Raji (cell line): Measurements from ENCODE around the gene RALB.

Experiments used
- POLR2A ChIP-seq: IDR thresholded peaks from 2 replicates; pipeline ENCODE4 v1.6.1; 2011; ENCODE audit warnings: low read depth, low read length, control low read depth; ENCODE audit not compliant: insufficient read depth

Gene RALB

DNA sequence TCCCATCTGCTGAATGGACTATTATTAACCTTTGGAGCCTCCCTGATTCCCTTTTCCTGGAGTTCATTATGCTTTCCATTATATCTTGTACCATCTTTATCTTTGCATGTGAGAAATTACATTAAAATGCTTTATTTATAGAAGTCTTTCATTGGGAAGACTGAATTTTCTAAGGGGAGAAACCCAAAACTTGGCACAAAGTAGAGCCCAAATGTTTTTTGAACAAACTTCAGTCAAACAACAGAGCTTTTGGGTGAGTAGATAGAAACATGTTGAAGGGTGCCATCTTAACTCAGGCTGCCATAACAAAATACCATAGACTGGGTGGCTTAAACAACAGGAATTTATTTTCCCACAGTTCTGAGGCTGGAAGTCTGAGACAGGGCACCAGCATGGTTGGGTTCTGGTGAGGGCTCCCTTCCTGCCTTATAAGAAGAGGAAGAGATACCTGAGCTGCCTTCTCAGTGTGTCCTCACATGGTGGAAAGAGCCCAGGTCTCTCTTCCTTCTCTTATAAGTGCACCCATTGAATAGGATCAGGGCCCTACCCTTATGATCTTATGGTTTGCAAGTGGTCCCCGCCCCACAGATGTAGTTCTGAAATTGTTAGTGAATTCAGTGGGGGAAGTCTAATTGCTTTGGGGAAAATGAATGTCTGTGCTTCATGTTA is 19.2 kb downstream of the RALB start:
- TF ChIP-seq POLR2A: no peak

DNA sequence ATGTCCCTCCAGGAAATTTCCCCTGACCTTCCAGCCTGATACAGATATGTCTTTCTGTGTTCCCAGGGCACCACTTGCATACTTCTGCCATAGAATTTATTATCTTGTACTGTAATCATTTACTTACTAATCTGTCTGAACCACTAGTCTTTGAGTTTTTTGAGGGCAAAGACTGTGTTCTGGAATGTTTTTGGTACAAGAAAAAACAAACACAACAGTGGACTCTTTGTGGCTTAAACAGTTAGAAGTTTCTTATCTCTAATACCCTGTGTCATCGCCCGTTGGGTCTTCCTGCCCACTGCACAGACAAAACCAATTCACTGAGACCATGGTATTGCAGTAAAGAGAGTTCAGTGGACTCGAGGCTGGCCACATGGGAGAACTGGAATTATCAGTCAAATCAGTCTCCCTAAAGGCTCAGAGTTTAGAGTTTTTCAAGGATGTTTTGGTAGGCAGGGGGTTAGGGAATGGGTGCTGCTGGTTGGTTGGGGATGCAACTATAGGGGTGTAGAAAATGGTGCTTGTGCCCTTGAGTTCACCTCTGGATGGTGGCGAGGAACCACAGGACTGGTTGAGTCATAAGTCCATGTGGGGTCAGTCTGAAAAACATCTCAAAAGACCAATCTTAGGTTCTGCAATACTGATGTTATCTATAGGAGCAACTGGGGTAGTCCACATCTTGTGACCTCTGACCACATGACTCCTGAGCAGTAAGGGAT is 20.3 kb downstream of the RALB start:
- TF ChIP-seq POLR2A: no peak

DNA sequence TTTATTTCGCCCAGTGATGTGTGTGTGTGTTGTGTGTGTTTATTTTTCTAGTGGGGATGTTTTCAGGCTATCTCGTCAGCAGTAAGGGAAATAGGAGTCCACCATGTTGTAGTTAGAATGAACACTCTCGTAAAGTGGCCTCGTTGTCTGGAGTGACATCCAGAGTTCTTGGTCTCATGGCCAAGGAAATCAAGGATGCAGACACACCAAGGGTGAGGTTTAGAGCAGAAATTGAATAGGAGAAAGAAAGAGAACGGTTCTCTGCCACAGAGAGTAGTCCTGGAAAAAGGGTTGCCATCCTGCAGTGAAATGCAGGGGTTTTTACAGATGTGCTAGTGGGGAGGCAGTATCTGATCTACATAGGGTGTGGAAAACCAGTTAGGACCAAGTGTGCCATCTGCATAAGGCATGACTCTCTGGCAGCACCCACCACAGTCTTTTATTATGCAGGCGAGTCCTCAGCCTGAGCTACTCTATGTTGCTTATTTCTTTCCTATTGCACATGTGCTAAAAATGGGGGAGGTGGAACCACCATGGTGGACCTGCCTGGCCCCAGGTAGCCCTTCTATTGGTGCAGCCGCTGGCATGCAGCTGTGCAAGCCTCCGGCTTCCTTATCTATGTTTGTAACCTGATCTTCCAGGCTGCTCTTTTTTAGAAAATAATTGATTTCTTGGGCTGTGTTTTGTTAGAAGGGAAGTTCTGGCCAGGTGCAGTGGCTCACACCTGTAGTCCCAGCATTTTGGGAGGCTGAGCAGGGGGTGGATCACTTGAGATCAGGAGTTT is 23.2 kb downstream of the RALB start:
- TF ChIP-seq POLR2A: no peak

DNA sequence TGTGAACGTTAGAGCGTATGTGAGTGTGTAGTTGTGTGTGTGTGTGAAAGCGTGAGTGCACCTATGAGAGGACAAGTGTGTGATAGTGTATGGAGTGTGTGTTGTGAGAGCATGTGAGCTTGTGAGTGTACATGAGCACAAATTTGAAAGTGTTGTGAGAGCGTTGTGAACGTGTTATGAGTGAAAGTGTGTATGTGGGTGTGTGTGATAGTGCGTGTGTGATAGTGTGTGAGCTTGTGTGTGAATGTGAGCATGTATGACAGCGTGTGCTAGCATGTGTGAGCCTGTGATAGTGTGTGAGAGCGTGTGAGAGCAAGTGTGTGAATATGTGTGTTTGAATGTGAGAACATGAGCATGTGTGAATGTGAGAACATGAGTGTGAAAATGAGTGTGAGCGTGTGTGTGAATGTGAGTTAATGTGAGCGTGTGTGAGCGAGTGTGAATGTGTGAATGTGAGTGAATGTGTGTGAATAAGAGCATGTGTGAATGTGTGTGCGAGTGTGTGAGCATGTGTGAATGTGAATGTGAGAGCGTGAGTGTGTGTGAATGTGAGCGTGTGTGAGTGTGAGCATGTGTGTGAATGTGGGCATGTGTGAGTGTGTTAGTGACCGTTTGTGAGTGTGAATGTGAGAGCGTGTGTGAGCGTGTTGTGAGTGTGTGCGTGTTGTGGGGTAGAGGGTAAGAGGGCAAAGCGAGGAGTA is 25.0 kb downstream of the RALB start:
- no peak for TF ChIP-seq POLR2A

DNA sequence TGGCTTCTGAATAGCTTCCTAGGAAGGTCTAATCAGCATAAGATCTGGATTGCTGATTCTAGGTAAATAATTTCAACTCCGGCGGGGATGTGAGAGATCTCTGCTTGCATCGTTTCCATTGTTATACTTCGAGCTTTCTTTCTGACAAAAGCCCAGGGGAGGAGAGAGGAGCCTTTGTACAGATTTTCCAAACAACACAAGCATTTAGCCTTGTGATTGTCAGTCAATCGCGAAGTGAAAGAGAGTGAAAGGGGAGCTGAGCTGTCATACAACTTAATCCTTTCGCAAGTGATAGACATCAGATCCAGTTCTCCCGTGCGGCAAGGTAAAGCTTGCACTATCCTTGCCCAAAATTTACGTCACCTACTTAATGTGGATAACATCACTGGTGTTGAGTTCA is 26.2 kb downstream of the RALB start:
- no peak for TF ChIP-seq POLR2A

DNA sequence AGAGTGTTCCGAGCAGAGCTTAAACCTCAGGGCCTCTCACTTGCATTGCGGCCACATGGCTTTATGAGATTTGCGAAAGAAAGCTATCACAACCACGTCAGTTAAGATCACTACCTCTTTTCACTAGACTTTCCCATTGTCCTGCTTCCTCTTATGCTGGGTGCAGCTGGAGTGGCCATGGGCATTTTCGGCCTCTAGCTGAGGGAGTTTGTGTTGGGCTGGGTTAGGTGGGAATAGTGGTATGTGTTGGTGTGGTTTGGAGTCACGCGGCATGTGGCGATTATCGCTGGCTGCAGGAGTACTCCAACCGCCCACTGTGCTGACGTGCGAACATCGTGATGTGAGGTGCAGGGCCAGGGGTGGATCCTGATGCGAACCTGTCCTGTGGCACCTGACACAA is 27.1 kb downstream of the RALB start:
- TF ChIP-seq POLR2A: no peak

DNA sequence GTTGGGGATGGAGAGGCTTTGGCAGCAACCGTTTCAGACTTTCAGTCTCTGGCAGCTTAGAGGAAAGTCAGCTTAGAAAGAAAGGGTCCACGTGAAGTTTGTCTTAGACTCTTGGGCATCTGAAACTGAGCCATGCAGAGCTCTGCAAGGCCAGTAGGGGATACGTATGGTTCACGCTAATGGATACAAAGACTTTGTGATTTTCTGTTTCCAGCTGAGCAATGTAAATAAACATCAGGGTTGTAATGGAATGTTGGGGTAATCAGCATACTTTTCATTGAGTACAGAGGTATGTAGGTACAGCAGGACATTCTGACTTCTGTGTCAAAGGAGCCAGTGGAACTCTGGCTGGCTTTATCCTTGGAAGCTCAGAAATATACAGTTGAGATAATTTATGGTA is 31.0 kb downstream of the RALB start:
- no peak for TF ChIP-seq POLR2A

DNA sequence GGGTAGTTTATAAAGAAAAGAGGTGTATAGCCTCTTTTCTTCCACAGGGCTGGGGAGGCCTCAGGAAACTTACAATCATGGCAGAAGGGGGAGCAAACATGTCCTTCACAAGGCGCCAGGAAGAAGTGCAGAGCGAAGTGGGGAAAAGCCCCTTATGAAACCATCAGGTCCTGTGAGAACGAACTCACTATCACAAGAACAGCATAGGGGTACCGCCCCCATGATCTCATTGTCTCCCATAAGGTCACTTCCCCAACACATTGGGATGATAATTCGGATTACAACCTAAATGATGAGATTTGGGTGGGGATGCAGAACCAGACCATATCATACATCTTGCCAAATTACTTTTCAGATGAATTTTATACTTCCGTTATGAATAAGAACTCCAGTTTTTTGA is 32.4 kb downstream of the RALB start:
- no peak for TF ChIP-seq POLR2A

DNA sequence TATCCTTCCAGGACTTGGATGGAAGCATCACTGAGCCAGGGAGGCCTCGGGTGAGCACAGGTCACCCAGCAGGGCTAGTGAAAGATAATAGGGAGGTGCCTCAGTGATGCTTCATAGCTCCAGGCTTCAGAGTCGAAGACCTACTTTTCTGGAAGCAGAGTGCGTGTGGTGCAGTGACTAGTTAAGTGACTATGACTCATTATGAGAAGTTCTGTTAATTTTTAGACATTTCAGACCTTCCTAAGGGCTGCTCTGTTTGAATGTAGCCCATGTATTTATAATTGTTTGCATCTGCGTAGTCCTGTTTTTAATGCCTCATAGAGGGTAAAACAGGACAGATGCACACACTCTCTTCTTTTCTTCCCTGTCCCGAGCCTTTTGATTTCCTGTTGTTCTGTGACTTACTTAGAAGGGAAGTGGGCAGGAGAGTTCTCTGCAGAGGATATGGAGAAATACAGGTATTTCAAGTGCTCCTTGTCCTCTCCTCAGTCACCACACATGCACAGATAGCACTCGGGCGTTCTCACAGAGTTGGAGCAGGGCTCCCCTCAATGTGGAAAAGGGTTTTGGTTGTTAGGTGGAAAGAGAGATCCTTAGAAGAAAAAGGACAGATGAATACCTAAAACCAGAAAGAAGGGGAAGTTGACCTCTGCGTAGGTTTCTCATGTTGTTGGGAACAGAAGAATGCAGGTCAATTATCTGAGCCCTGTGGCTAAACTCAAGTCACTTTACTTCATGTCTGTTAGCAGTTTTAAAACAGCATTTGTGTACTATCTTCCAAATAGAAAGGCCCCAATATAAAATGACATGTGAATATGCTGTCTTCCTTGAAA is 34.7 kb downstream of the RALB start:
- TF ChIP-seq POLR2A: no peak

DNA sequence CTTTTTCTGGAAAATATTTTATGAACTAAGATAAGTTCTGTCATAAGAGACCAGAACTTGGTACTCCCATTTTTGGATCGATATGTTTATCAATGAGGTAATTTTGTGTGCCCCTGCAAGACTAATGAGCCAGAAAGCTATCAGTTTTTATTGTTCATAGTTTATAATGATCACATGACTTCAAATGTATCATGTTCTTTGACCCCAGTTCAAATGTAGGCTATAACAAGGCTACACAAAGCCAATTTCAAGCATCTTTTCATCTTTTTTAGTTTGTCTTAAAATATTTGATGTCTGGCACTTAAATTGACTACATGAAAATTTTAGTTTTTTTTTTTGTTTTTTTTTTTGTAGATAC is 35.3 kb downstream of the RALB start:
- no peak for TF ChIP-seq POLR2A

DNA sequence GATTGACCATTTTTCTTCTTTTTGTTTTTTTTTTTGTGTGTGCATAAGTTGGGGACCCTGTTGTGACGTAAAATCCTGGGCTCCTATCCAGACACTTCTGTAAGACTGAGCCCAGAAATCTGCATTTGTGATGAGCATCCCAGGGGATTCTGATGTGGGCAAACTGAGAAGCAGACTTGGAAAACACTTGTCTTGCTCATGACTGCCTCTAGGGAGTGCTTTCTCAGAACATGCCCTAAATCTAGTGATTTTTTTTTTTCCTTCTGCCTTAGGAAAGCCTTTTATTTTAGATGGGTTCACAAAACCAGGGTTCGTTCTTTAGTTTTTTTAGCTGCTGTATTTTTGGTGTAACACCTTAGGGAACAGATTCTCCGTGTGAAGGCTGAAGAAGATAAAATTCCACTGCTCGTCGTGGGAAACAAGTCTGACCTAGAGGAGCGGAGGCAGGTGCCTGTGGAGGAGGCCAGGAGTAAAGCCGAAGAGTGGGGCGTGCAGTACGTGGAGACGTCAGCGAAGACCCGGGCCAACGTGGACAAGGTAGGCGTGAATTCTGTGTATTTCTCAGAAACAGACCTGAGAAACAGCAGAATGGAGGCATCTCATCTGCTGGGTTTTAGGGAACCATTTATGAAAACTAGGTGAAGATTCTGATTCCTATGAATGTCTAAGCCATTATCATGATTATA is 36.7 kb downstream of the RALB start:
- no peak for TF ChIP-seq POLR2A

DNA sequence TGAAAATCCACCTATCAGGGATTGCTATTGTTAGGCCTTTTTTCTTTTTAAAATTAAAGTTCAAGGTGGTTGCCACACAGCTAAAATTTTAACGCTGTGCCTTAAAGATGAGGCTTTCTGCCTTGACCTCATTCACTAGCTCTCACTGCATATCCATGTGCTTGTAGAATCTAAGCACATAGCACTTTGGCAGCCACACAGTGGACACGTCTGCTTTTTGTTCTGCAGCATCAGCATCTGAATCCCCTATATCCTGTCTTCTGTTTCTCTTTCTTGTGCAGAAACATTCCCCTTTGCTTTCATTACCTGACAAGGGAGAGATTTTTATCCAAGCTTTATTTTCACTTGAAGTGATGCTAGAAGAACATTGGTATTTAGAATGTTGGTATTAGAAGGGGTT is 38.1 kb downstream of the RALB start:
- TF ChIP-seq POLR2A: no peak

DNA sequence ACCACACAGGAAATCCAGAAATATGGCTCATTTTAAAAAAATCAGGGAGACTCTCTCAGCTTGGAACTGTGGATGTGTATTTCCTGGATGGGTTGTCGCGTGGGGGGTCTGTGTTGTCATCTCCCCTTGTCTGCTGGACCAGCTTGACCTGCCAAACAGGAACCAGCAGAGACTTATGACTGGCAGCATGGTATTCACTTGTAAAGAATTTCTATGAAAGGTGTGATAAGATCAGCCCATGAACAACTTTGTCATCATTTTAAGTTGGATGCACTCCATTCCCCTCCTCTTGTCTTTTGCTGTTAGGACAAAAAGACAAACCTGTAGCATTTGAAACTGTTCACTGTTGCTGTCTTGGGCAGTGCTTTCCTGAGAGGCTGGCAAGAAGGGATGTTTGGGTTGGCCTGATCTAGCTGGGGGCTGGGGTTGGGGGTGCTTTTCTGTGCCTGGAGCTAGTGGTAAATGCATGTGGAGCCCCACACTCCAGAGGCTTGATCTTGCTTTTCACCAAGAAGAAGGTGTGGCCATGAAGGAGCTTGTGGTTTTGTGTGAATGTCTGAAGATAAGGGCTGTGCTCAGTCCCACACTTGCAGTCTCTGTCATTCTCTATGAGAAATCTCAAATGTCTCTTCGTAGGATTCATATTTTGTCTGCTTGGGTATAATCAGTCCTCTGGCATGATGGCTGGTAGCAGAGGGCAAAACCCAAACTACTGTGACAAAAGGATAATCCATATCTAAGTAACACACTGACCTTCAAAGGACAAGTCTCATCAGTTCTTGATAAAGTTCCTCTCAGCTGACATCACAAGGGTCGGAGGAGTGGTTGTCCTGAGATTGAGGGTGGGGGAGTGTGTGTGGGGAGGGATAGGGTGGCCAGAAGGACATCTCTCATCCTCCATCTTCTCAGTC is 39.0 kb downstream of the RALB start:
- TF ChIP-seq POLR2A: no peak
